ENCODE measurements around the gene FAXDC2.

DNA sequence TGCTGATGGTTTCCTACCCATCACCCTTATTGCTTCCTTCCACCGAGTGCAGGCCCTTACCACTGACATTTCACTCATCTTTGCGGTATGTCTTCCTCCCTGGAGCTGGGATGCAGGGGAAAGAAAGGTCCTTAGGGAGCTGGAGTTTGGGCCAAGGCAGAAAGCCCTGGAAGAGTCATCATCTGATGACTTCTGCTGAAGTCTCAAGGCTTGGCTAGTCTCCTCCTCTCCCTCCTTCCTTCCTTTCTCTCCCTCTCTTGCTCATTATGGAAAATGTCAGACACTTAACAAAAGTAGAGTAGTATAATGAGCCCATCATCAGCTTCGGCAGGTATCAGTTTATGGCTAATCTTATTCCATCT, 55.2 kb downstream of the FAXDC2 start:
- TF ChIP-seq, protein P1, sequence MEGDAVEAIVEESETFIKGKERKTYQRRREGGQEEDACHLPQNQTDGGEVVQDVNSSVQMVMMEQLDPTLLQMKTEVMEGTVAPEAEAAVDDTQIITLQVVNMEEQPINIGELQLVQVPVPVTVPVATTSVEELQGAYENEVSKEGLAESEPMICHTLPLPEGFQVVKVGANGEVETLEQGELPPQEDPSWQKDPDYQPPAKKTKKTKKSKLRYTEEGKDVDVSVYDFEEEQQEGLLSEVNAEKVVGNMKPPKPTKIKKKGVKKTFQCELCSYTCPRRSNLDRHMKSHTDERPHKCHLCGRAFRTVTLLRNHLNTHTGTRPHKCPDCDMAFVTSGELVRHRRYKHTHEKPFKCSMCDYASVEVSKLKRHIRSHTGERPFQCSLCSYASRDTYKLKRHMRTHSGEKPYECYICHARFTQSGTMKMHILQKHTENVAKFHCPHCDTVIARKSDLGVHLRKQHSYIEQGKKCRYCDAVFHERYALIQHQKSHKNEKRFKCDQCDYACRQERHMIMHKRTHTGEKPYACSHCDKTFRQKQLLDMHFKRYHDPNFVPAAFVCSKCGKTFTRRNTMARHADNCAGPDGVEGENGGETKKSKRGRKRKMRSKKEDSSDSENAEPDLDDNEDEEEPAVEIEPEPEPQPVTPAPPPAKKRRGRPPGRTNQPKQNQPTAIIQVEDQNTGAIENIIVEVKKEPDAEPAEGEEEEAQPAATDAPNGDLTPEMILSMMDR (IDR thresholded peaks at IDR 0.05) = no peak
- no peak for TF ChIP-seq POLR2A (IDR thresholded peaks at IDR 0.05)
